ENCODE measurements around the gene NOL12.

- TF ChIP-seq, protein P1, sequence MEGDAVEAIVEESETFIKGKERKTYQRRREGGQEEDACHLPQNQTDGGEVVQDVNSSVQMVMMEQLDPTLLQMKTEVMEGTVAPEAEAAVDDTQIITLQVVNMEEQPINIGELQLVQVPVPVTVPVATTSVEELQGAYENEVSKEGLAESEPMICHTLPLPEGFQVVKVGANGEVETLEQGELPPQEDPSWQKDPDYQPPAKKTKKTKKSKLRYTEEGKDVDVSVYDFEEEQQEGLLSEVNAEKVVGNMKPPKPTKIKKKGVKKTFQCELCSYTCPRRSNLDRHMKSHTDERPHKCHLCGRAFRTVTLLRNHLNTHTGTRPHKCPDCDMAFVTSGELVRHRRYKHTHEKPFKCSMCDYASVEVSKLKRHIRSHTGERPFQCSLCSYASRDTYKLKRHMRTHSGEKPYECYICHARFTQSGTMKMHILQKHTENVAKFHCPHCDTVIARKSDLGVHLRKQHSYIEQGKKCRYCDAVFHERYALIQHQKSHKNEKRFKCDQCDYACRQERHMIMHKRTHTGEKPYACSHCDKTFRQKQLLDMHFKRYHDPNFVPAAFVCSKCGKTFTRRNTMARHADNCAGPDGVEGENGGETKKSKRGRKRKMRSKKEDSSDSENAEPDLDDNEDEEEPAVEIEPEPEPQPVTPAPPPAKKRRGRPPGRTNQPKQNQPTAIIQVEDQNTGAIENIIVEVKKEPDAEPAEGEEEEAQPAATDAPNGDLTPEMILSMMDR (IDR thresholded peaks at IDR 0.05; ENCODE audit: low read length) = no peak
- no peak for TF ChIP-seq EZH2phosphoT487 (IDR thresholded peaks at IDR 0.05; ENCODE audit: low read length)
Measured at GRCh38 chr22:37705205-37705604, 19.1 kb downstream of the NOL12 start.

Data from MM.1S (cell line).